SK-N-MC (cell line): ENCODE results near the gene CLASP1.

Source experiments
- DNase-seq: peaks from one replicate; pipeline ENCODE4 v3.0.0-alpha.2; 2011; ENCODE audit warnings: low read depth, low spot score
- H3K27ac ChIP-seq: fragments of 200-600 bp; sonication (generic); 2 replicates; pipeline ENCODE4 v1.5.1; 2016; ENCODE audit warnings: mixed run types
- H3K36me3 ChIP-seq: fragments of 200-600 bp; sonication (generic); 2 replicates; pipeline ENCODE4 v1.6.1; 2017; ENCODE audit warnings: antibody characterized with exemption, low read length, mixed read lengths; ENCODE audit not compliant: insufficient read depth
- H3K4me3 ChIP-seq: fragments of 200-600 bp; sonication (generic); 2 replicates; pipeline ENCODE4 v1.5.1; 2016
- H3K9ac ChIP-seq: fragments of 200-600 bp; sonication (generic); 2 replicates; pipeline ENCODE4 v1.8.0; 2017; ENCODE audit warnings: mixed run types, mixed read lengths; ENCODE audit not compliant: insufficient read length
- H3K9me3 ChIP-seq: fragments of 200-600 bp; sonication (generic); 2 replicates; pipeline ENCODE4 v1.6.1; 2017; ENCODE audit warnings: low read depth, mild to moderate bottlenecking, antibody characterized with exemption, low read length, moderate library complexity, mixed read lengths
- EZH2 ChIP-seq: fragments of 200-600 bp; sonication (generic); IDR thresholded peaks from one replicate; pipeline ENCODE4 v1.6.1; 2017; ENCODE audit warnings: antibody characterized with exemption
- FOXP2 ChIP-seq: optimal IDR thresholded peaks from 2 replicates; pipeline ENCODE3; 2011; ENCODE audit warnings: mild to moderate bottlenecking, moderate library complexity; ENCODE audit not compliant: insufficient read depth; ENCODE audit errors: extremely low read length, control extremely low read depth
- POLR2AphosphoS5 ChIP-seq: IDR thresholded peaks from 2 replicates; pipeline ENCODE4 v1.6.1; 2012; ENCODE audit warnings: mild to moderate bottlenecking, low read depth, low read length, borderline replicate concordance

CLASP1 gene

DNA sequence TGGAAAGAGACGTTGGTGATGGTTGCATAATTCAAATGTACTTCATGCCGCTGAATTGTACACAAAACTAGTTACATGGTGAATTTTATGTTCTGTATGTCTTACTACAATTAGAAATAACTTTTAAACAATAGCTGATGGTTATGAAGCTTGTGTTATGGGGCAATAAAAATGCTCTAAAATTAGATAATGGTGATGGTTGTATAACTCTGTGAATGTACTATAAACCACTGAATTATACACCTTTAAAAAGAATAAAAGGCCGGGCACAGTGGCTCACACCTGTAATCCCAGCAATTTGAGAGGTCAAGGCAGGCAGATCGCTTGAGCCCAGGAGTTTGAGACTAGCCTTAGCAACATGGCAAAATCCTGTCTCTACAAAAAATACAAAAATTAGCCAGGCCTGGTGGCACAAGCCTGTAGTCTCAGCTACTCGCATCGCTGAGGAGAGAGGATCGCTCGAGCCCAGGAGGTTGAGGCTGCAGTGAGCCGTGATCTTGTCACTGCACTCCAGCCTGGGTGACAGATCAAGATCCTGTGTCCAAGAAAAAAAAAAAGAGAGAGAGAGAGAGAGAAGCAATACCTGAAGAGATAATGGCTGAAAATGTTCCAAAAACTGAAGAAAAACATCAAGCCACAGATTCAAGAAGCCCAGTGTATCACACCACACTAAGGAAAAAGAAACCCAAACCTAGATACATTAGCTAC, 112.3 kb downstream of the CLASP1 start:
- no peak overlapping the region for H3K4me3 ChIP-seq
- H3K27ac ChIP-seq = no peak overlapping the region
- DNase-seq = no peak
- no peak overlapping the region for H3K9ac ChIP-seq
- H3K36me3 ChIP-seq = no peaks in the 10 kb centered on the region
- no peaks in the 10 kb centered on the region for H3K9me3 ChIP-seq
- TF ChIP-seq POLR2AphosphoS5 (no peak), FOXP2 (no peak), EZH2 (no peak)

DNA sequence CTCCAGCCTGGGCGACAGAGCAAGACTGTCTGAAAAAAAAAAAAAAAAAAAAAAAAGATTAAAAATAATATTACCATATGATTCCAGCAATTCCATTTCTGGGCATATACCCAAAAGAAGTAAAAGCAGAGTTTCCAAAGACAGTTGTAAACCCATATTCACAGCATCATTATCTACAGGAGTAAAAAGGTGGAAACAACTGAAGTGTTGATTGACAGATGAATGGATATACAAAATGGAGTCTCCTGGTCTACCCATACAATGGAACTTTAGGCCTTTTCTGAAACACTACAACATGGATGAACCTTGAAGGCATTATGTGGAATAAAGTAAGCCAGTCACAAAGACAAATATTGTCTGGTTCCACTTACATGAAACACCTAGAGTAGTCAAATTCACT, 112.9 kb downstream of the CLASP1 start:
- H3K4me3 ChIP-seq = no peak overlapping the region
- no peaks in the 10 kb centered on the region for H3K9me3 ChIP-seq
- no peak for TF ChIP-seq EZH2
- no peak for TF ChIP-seq POLR2AphosphoS5
- TF ChIP-seq FOXP2 = no peak
- H3K36me3 ChIP-seq = no peaks in the 10 kb centered on the region
- H3K9ac ChIP-seq = no peak overlapping the region
- no peak overlapping the region for H3K27ac ChIP-seq
- DNase-seq = no peak

GRCh38 chr2:121534007-121534406, 115.3 kb downstream of the CLASP1 start:
- Histone ChIP-seq H3K9ac (no peak overlapping the region), H3K9me3 (no peaks in the 10 kb centered on the region), H3K4me3 (no peak overlapping the region), H3K27ac (no peak overlapping the region), H3K36me3 (no peaks in the 10 kb centered on the region)
- no peak for DNase-seq
- TF ChIP-seq POLR2AphosphoS5 = no peak
- TF ChIP-seq EZH2 = no peak
- no peak for TF ChIP-seq FOXP2

- H3K9ac ChIP-seq = no peak overlapping the region
- no peak overlapping the region for H3K27ac ChIP-seq
- H3K9me3 ChIP-seq = no peaks in the 10 kb centered on the region
- H3K36me3 ChIP-seq = no peaks in the 10 kb centered on the region; the same call in 1 of the 2 replicates
- no peak for DNase-seq
- TF ChIP-seq EZH2 (no peak), FOXP2 (no peak), POLR2AphosphoS5 (no peak)
- no peak overlapping the region for H3K4me3 ChIP-seq
Observed at GRCh38 chr2:121532894-121533293, 116.4 kb downstream of the CLASP1 start.

DNA sequence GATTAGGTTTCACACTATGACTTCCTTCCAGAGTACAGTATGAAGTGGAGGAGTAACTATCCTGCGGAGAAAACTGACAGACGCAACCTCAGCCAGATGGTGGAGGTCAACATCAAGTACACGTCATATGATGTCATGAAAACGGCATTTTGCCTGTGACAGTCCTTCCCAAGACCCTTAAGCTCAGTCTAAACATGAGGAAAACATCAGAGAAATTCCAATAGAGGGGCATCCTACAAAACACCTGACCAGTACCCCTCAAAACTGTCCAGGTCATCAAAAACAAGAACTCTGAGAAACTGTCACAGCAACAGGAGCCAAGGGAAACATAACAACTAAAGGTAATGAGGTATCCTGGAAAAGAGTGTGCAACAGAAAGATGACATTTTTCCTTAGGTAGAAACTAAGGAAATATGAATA, 116.9 kb downstream of the CLASP1 start:
- Histone ChIP-seq H3K9me3 (no peaks in the 10 kb centered on the region), H3K4me3 (no peak overlapping the region), H3K36me3 (no peaks in the 10 kb centered on the region; the same call in 1 of the 2 replicates), H3K27ac (no peak overlapping the region), H3K9ac (no peak overlapping the region)
- no peak for DNase-seq
- TF ChIP-seq FOXP2 = no peak
- no peak for TF ChIP-seq EZH2

- no peak for DNase-seq
- TF ChIP-seq POLR2AphosphoS5 = no peak
- TF ChIP-seq EZH2 = no peak
- no peak for TF ChIP-seq FOXP2
- peak overlapping the region; percentile 91 for H3K9ac ChIP-seq
- H3K27ac ChIP-seq = peak overlapping the region; percentile 99
- H3K9me3 ChIP-seq = no peaks in the 10 kb centered on the region
- H3K36me3 ChIP-seq = peaks cover 4% of the 10 kb centered on the region; the same call in 1 of the 2 replicates
- H3K4me3 ChIP-seq = peak overlapping the region; percentile 82
Observed at GRCh38 chr2:121530212-121530705, 119.0 kb downstream of the CLASP1 start.

DNA sequence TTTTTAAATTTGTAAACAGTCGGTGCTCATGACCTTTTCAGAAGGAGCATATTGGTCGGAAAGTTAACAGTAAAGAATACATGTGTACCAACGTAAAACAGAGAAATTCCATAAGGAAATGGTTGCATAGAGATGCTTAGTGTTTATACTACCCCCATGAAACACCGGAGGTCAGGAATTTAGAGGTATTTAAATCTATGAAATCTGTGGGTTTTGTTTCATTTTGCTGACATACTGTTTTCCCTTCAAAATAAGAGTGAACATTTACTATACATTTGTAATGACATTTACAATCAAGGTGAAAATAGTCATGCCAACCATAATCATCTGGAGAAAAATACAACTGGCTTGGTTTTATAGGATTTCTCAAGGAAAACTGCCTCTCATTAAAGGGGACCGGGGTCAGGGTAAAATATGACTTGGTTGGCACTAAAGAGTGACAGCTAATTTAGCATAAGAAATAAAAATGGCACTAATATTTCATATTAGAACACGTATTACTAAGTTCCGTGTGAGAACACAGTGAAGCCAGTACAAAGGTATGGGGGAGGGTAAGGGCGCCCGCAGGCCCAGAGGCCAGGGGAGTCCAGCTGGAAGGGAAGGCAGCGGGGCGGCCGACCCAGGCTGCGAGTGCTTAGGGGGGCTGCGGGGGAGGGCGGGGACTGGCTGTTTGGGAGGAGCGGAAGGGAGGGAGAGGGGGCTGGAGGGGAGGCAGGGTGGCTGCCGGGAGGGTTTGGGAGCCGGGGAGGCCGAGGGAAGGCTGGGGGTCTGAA, 119.6 kb downstream of the CLASP1 start:
- Histone ChIP-seq H3K4me3 (peak overlapping the region; percentile 82), H3K36me3 (peaks cover 4% of the 10 kb centered on the region; the same call in 1 of the 2 replicates), H3K9ac (peak overlapping the region; percentile 91), H3K9me3 (no peaks in the 10 kb centered on the region), H3K27ac (no peak overlapping the region)
- no peak for TF ChIP-seq POLR2AphosphoS5
- TF ChIP-seq FOXP2 = no peak
- no peak for TF ChIP-seq EZH2
- no peak for DNase-seq

GRCh38 chr2:121527009-121527682, 122.1 kb downstream of the CLASP1 start:
- Histone ChIP-seq H3K4me3 (no peak overlapping the region), H3K9ac (no peak overlapping the region), H3K36me3 (peaks cover 4% of the 10 kb centered on the region; the same call in 1 of the 2 replicates), H3K27ac (no peak overlapping the region), H3K9me3 (no peaks in the 10 kb centered on the region)
- DNase-seq = no peak
- TF ChIP-seq POLR2AphosphoS5 (no peak), EZH2 (no peak), FOXP2 (no peak)
